ENCODE data around the gene PPP1R37.
A peak's percentile ranks its signal among the peaks of the same experiment; 100 is the strongest.

The PPP1R37 gene

GRCh38 chr19:45151320-45151719 is 58.3 kb downstream of the PPP1R37 start:
- no peak overlapping the region for H3K4me3 ChIP-seq (ENCODE audit: low read depth in 1 of 5, low read length in 5 of 5)
- peaks cover 26 to 54% (median 45%) of the 10 kb centered on the region in 5 donors for H3K27me3 ChIP-seq (ENCODE audit: control insufficient read depth in 5 of 5, insufficient read depth in 4 of 5, low read length in 5 of 5)
- H3K9me3 ChIP-seq (ENCODE audit: control insufficient read depth in 5 of 5, low read length in 5 of 5) = no peaks in the 10 kb centered on the region
- no peak overlapping the region for H3K9ac ChIP-seq (ENCODE audit: low read length in 5 of 5)
- peaks cover 0 to 28% (median 27%) of the 10 kb centered on the region in 5 donors for H3K4me1 ChIP-seq (ENCODE audit: control insufficient read depth in 5 of 5, insufficient read depth in 5 of 5, low read length in 5 of 5)
- no peak overlapping the region for H3K27ac ChIP-seq (ENCODE audit: low read depth, low read length)
- H3K36me3 ChIP-seq (ENCODE audit: control insufficient read depth in 5 of 5, insufficient read depth in 5 of 5, low read length in 5 of 5) = peaks cover 0 to 11% (median 4%) of the 10 kb centered on the region in 5 donors

DNA sequence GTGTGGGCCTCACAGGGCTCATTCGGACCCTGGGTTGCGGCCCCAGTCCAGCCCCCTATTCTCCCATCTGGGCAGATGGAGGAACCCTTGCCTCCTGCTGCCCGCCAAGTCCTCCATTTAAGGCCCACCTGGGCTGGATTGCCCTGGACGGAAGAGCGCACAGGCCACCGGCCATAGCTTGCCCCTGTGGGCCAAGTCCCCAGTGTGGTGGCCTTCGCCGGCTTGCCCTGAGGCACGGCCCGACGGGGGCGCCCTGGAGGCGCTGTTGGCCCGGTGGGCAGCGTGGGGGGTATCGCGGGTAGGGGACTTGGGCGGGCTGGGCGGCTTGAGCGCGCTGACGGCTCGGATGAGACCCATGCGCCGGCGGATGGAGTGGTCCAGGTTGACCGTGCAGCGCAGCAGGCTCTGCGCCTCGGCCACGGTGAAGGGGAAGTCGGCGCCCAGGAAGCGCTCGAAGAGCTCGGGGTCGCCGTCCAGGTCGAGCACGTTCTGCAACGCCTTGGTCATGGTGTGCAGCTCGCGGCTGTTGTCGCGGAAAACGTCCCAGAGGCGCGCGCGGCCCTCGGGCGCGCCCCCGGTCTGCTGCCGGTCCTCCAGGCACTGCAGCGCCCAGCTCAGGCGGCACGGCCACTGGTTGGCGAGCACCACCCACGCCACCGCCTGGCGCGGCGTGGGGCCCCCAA is 59.0 kb downstream of the PPP1R37 start:
- H3K4me3 ChIP-seq (ENCODE audit: low read depth in 1 of 5, low read length in 5 of 5) = peak overlapping the region in 4 of 5 donors; percentile 38 to 66 (median 45)
- no peak overlapping the region for H3K27ac ChIP-seq (ENCODE audit: low read depth, low read length)
- H3K27me3 ChIP-seq (ENCODE audit: control insufficient read depth in 5 of 5, insufficient read depth in 4 of 5, low read length in 5 of 5) = peaks cover 33 to 60% (median 51%) of the 10 kb centered on the region in 5 donors
- peaks cover 0 to 5% (median 4%) of the 10 kb centered on the region in 5 donors for H3K36me3 ChIP-seq (ENCODE audit: control insufficient read depth in 5 of 5, insufficient read depth in 5 of 5, low read length in 5 of 5)
- peaks cover 0 to 28% (median 27%) of the 10 kb centered on the region in 5 donors for H3K4me1 ChIP-seq (ENCODE audit: control insufficient read depth in 5 of 5, insufficient read depth in 5 of 5, low read length in 5 of 5)
- H3K9me3 ChIP-seq (ENCODE audit: control insufficient read depth in 5 of 5, low read length in 5 of 5) = no peaks in the 10 kb centered on the region
- H3K9ac ChIP-seq (ENCODE audit: low read length in 5 of 5) = peak overlapping the region in 1 of 5 donors; percentile 6

- H3K27ac ChIP-seq (ENCODE audit: low read depth, low read length) = no peak overlapping the region
- H3K4me3 ChIP-seq (ENCODE audit: low read depth in 1 of 5, low read length in 5 of 5) = peak overlapping the region in 4 of 5 donors; percentile 38 to 66 (median 45)
- H3K4me1 ChIP-seq (ENCODE audit: control insufficient read depth in 5 of 5, insufficient read depth in 5 of 5, low read length in 5 of 5) = peaks cover 0 to 28% (median 27%) of the 10 kb centered on the region in 5 donors
- peaks cover 37 to 60% (median 55%) of the 10 kb centered on the region in 5 donors for H3K27me3 ChIP-seq (ENCODE audit: control insufficient read depth in 5 of 5, insufficient read depth in 4 of 5, low read length in 5 of 5)
- H3K9ac ChIP-seq (ENCODE audit: low read length in 5 of 5) = peak overlapping the region in 1 of 5 donors; percentile 6
- no peaks in the 10 kb centered on the region for H3K36me3 ChIP-seq (ENCODE audit: control insufficient read depth in 5 of 5, insufficient read depth in 5 of 5, low read length in 5 of 5)
- H3K9me3 ChIP-seq (ENCODE audit: control insufficient read depth in 5 of 5, low read length in 5 of 5) = no peaks in the 10 kb centered on the region
These were observed 59.7 kb downstream of the PPP1R37 start for GRCh38 chr19:45152504-45153338.

DNA sequence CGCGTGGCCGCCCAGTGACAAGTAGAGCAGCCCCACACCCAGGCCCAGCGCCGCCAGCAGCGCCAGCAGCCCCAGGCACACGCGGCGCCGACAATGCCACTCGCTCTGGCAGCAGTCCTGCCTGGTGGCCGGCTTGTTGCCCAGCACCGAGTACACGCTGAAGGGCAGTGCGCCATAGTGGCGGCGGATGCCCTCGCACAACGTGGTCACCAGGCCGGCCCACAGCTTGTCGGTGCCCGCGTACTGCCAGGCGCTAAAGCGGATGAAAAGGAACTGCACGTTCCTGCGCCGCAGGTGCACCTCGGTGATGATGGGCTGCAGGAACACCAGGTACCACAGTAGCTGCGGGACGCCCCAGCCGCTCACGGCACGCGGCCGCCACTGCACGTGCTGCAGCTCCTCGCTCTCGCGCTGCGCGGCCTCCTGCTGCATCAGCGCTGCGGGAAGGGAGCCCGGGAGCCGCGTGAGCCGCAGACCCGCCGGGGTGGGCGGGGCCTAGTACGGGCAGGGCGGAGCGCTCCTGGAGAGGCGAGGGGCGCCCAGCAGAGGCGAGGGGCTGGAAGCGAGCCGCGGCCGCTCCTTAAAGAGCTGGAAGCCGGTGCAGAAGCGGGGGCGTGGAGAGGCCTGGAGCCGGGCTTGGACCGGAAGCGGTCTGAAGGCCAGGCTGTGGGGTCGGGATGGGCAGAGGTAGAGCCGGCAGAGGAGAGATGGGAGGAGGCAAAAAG is 60.5 kb downstream of the PPP1R37 start:
- Histone ChIP-seq H3K27ac (ENCODE audit: low read depth, low read length) (no peak overlapping the region), H3K36me3 (ENCODE audit: control insufficient read depth in 5 of 5, insufficient read depth in 5 of 5, low read length in 5 of 5) (no peaks in the 10 kb centered on the region), H3K27me3 (ENCODE audit: control insufficient read depth in 5 of 5, insufficient read depth in 4 of 5, low read length in 5 of 5) (peaks cover 43 to 67% (median 63%) of the 10 kb centered on the region in 5 donors), H3K9me3 (ENCODE audit: control insufficient read depth in 5 of 5, low read length in 5 of 5) (no peaks in the 10 kb centered on the region), H3K9ac (ENCODE audit: low read length in 5 of 5) (no peak overlapping the region), H3K4me3 (ENCODE audit: low read depth in 1 of 5, low read length in 5 of 5) (peak overlapping the region in 4 of 5 donors; percentile 38 to 66 (median 45)), H3K4me1 (ENCODE audit: control insufficient read depth in 5 of 5, insufficient read depth in 5 of 5, low read length in 5 of 5) (peaks cover 0 to 28% (median 27%) of the 10 kb centered on the region in 5 donors)

DNA sequence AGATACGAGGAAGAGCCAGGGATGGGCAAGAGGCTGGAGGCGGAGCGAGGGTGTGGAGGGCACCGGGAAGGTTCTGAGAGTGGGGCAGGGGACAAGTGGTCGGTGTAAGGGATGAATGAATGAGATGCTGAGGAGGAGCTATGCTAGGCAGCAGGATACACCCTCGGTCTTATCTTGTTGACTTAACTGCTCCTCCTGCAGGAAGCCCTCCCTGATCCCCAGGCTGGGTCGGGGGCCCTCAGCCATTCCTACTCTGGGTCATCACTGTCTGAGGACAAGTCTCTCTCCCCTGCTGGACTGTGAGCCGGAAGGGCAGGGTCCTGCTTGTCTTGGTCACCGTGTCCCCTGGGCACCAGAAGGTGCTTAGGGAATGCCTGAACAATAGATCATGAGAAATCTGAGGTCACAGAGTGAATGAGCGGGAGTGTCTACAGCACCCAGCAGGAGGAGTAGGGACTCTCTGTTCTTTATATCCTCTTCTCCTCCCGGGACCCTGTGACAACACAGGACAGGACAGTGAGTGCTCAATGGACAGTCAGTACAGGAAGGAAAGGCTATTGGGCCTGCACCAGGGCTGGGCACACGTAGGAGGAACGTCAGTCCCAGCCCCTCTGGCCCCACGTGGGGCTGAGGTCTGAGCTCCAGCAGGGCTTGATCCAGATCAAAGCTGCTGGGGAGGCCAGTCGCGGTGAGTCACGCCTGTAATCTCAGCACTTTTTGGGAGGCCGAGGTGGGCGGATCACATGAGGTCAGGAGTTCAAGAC is 61.3 kb downstream of the PPP1R37 start:
- Histone ChIP-seq H3K27me3 (ENCODE audit: control insufficient read depth in 5 of 5, insufficient read depth in 4 of 5, low read length in 5 of 5) (peaks cover 47 to 74% (median 71%) of the 10 kb centered on the region in 5 donors), H3K27ac (ENCODE audit: low read depth, low read length) (no peak overlapping the region), H3K4me1 (ENCODE audit: control insufficient read depth in 5 of 5, insufficient read depth in 5 of 5, low read length in 5 of 5) (peaks cover 0 to 28% (median 27%) of the 10 kb centered on the region in 5 donors), H3K9me3 (ENCODE audit: control insufficient read depth in 5 of 5, low read length in 5 of 5) (no peaks in the 10 kb centered on the region), H3K36me3 (ENCODE audit: control insufficient read depth in 5 of 5, insufficient read depth in 5 of 5, low read length in 5 of 5) (no peaks in the 10 kb centered on the region), H3K9ac (ENCODE audit: low read length in 5 of 5) (no peak overlapping the region), H3K4me3 (ENCODE audit: low read depth in 1 of 5, low read length in 5 of 5) (peak overlapping the region in 3 of 5 donors; percentile 38 to 66 (median 51))

- Histone ChIP-seq H3K9ac (ENCODE audit: low read length in 5 of 5) (no peak overlapping the region), H3K27ac (ENCODE audit: low read depth, low read length) (no peak overlapping the region), H3K4me3 (ENCODE audit: low read depth in 1 of 5, low read length in 5 of 5) (no peak overlapping the region), H3K9me3 (ENCODE audit: control insufficient read depth in 5 of 5, low read length in 5 of 5) (no peaks in the 10 kb centered on the region), H3K36me3 (ENCODE audit: control insufficient read depth in 5 of 5, insufficient read depth in 5 of 5, low read length in 5 of 5) (no peaks in the 10 kb centered on the region), H3K27me3 (ENCODE audit: control insufficient read depth in 5 of 5, insufficient read depth in 4 of 5, low read length in 5 of 5) (peaks cover 65 to 88% (median 82%) of the 10 kb centered on the region in 5 donors), H3K4me1 (ENCODE audit: control insufficient read depth in 5 of 5, insufficient read depth in 5 of 5, low read length in 5 of 5) (peaks cover 0 to 28% (median 27%) of the 10 kb centered on the region in 5 donors)
These were observed 63.1 kb downstream of the PPP1R37 start for GRCh38 chr19:45156011-45156630.

DNA sequence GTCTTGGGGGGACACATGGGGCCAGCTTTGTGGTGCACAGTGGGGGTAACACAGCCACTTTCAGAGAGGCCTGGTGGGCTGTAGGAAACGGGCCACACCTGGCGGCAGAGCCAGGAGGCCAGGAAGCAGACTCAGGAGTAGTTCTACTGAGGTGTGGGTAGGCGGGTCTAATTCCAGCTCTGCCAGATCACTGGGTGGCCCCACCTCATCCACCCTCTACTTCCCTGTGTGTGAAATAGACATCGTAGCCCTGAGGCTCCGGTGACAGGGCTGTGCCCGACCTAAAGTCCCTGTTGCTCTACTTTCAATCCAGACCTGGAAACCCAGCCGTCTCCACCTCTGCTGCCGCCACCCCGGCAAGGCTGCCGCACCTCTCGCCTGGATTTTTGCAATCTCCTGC is 63.8 kb downstream of the PPP1R37 start:
- peaks cover 68 to 88% (median 82%) of the 10 kb centered on the region in 5 donors for H3K27me3 ChIP-seq (ENCODE audit: control insufficient read depth in 5 of 5, insufficient read depth in 4 of 5, low read length in 5 of 5)
- H3K4me3 ChIP-seq (ENCODE audit: low read depth in 1 of 5, low read length in 5 of 5) = no peak overlapping the region
- H3K9ac ChIP-seq (ENCODE audit: low read length in 5 of 5) = no peak overlapping the region
- H3K36me3 ChIP-seq (ENCODE audit: control insufficient read depth in 5 of 5, insufficient read depth in 5 of 5, low read length in 5 of 5) = no peaks in the 10 kb centered on the region
- no peak overlapping the region for H3K27ac ChIP-seq (ENCODE audit: low read depth, low read length)
- H3K4me1 ChIP-seq (ENCODE audit: control insufficient read depth in 5 of 5, insufficient read depth in 5 of 5, low read length in 5 of 5) = peaks cover 0 to 28% (median 25%) of the 10 kb centered on the region in 5 donors
- no peaks in the 10 kb centered on the region for H3K9me3 ChIP-seq (ENCODE audit: control insufficient read depth in 5 of 5, low read length in 5 of 5)

- H3K9me3 ChIP-seq (ENCODE audit: control insufficient read depth in 5 of 5, low read length in 5 of 5) = no peaks in the 10 kb centered on the region
- H3K9ac ChIP-seq (ENCODE audit: low read length in 5 of 5) = no peak overlapping the region
- no peak overlapping the region for H3K4me3 ChIP-seq (ENCODE audit: low read depth in 1 of 5, low read length in 5 of 5)
- H3K36me3 ChIP-seq (ENCODE audit: control insufficient read depth in 5 of 5, insufficient read depth in 5 of 5, low read length in 5 of 5) = no peaks in the 10 kb centered on the region
- no peak overlapping the region for H3K27ac ChIP-seq (ENCODE audit: low read depth, low read length)
- peaks cover 0 to 9% (median 6%) of the 10 kb centered on the region in 5 donors for H3K4me1 ChIP-seq (ENCODE audit: control insufficient read depth in 5 of 5, insufficient read depth in 5 of 5, low read length in 5 of 5)
- peaks cover 64 to 82% (median 74%) of the 10 kb centered on the region in 5 donors for H3K27me3 ChIP-seq (ENCODE audit: control insufficient read depth in 5 of 5, insufficient read depth in 4 of 5, low read length in 5 of 5)
These were observed 65.7 kb downstream of the PPP1R37 start for GRCh38 chr19:45158503-45159209.
